HS-5 (cell line): ENCODE data around the gene FAM111B.
"Not testable (repeated sequence)": the region's sequence is repeated elsewhere in the genome, so short reads cannot be mapped to it uniquely, and the experiment has no call there.

Source experiments
- DNase-seq: peaks from one replicate; pipeline ENCODE4 v3.0.0-alpha.2; 2012; ENCODE audit warnings: low read depth

The FAM111B gene

DNA sequence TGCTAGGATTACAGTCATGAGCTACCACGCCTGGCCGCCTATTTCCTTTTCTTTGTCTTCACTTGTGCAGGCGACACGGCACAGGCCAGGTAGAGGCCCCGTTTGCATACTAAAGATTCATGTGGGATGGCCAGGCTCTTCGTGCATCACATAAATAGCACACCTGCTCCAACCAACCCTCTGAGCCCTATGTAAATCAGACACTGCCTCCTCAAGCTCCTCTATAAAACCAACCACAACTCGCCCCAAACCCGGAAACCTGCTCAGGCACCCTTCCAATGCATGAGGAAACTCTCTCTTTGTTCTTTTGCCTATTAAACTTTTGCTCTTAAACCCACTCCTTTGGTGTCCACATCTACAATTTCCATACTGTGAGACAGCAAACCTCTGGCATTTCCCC, 9.1 kb upstream of the FAM111B start:
- DNase-seq, result not testable (repeated sequence)

DNA sequence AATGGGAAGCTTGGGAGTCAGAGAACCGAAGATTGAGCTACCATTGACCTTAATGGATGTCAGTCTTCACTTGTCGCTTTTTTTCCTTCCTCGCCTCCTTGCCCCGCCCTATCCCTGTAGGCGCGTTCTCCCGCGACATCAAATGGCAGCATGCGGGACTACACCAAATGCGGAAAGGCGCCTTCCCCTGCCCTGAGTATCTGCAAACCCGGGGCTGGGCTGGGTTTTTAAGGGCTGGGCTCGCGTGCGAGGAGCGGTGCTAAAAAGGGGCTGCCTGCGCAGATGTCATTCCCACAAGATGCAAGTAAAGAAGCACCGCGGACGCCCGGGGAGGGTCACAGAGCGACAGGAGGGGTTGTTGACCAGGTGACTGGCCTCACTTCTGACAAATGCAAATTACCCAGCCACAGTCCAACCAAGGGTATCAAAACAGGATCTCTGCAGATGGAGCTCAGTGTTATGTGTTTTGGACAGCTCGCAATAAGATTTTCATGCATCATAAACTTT, 4.7 kb upstream of the FAM111B start:
- no peak for DNase-seq

GRCh38 chr11:59107721-59108120, 684 bp downstream of the FAM111B start:
- not testable (repeated sequence) for DNase-seq

DNA sequence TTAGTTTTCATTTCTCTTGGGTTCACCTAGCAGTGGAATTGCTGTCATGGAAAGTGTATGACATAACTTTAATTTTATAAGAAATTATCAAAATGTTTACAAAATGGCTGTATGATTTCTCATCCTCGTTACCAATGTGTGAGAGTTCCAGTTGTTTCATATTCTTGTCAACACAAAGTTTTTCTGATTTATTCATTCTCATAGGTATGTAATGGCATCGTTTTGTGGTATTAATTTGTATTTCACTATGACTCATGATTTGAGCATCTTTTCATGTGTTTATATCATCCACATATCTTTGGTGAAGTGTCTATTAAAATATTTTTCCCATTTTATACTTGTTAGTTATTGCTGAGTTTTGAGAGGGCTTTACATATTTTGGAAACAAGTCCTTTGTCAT, 5.5 kb downstream of the FAM111B start:
- DNase-seq, result peak; percentile 24

GRCh38 chr11:59114344-59114743, 7.3 kb downstream of the FAM111B start:
- no peak for DNase-seq

- DNase-seq, result no peak
Observed at GRCh38 chr11:59115553-59115952, 8.5 kb downstream of the FAM111B start.

GRCh38 chr11:59117774-59118173, 10.7 kb downstream of the FAM111B start:
- DNase-seq, result no peak

DNA sequence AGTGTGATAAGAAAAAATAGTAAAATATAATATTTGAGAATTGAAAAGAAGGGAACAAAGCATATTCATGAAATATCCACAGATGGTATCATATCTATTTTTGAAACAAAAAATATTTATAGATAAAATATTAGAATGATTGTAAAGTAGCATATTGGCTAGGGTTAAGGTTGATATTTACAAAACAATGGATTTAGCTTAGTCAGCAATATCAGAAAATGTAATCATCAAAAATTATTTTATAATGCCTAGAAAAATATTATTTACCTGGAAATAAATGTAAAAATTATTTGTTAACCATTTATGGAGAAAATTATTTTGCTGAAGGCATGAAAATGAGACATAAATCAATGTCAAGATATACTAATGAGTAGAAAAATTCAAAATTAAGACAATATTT, 12.8 kb downstream of the FAM111B start:
- no peak for DNase-seq

DNA sequence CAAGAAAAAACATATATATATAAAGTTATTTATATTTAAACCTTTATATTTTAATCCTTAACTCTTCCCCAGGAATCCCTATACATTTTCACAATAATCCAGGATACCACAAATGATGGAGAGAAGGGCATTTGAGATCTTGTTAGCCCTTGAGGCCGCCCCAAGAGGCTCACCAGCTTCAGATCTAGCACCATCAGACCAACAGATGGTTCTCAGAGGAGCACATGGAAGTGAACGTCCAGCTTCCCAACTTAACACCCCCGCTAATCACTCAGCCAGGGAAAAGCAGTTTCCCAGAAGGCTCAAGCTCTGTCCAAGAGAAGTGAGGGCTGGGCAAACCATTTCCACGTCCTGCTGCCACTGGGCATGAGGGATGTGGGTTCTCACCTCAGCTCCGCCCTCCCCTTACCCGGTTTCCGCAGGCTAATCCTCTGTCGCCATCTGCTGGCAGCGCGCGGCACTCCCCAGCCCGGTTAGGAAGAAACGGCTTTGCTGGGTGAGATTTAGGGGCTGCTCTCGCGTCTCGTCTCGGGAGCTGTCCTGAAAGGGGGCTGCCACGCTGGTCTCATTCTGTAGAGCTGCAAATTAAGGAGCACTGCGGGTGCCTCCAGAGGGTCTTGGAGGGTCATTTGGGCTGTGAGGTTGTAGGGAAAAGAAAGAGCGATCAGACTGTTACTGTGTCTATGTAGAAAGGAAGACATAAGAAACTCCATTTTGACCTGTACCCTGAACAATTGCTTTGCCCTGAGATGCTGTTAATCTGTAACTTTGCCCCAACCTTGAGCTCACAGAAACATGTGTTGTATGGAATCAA, 28.8 kb downstream of the FAM111B start:
- DNase-seq, result no peak

GRCh38 chr11:59136551-59136950, 29.5 kb downstream of the FAM111B start:
- DNase-seq, result not testable (repeated sequence)

GRCh38 chr11:59137190-59137589, 30.2 kb downstream of the FAM111B start:
- DNase-seq, result no peak

- DNase-seq, result no peak
Observed at GRCh38 chr11:59138643-59139042, 31.6 kb downstream of the FAM111B start.

DNA sequence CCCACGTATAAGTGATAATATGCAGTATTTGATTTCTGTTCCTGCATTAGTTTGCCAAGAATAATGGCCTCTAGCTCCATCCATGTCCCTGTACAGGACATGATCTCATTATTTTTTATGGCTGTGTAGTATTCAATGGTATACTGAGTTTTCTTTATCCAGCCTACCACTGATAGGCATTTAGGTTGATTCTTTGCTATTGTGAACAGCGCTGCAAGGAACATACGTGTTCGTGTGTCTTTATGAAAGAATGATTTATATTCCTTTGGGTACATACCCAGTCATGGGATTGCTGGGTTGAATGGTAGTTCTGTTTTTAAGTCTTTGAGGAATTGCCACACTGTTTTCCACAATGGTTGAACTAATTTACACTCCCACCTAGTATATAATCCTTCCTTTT, 34.2 kb downstream of the FAM111B start:
- no peak for DNase-seq

DNA sequence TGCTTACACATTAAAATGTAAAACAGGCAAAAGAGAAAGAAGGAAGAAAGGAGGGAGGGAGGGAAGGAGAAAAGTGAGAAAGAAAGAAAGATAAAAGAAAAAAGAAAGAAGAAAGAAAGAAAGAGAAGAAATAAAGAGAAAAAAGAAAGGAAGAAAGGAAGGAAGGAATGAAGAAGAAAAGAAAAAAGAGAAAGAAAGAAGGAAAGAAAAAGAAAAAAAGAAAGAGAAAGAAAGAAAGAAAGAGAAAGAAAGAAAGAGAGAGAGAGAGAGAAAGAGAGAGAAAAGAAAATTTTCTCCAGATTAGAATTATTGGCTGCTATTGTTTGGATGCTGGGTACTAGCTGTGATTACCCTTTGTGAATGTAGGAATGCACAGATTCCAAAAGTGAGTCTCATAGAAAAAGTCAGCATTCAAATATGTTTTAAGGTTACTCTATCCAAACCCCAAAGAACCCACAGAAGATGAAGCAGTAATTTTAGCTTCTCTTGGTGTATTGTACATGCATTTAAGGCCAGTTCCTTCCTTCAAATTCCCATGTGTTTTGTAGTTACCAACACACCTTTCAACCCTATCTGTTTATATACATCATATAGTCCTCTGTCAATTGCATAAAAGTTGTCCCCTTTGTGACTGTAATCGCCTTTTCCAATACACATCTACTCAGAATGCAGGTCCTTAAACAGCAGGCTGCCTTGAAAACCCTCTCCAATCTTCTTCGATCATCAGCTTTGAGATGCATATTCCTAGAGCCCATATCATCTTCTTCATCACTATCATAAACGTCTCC, 34.8 kb downstream of the FAM111B start:
- DNase-seq, result peak; percentile 57

DNA sequence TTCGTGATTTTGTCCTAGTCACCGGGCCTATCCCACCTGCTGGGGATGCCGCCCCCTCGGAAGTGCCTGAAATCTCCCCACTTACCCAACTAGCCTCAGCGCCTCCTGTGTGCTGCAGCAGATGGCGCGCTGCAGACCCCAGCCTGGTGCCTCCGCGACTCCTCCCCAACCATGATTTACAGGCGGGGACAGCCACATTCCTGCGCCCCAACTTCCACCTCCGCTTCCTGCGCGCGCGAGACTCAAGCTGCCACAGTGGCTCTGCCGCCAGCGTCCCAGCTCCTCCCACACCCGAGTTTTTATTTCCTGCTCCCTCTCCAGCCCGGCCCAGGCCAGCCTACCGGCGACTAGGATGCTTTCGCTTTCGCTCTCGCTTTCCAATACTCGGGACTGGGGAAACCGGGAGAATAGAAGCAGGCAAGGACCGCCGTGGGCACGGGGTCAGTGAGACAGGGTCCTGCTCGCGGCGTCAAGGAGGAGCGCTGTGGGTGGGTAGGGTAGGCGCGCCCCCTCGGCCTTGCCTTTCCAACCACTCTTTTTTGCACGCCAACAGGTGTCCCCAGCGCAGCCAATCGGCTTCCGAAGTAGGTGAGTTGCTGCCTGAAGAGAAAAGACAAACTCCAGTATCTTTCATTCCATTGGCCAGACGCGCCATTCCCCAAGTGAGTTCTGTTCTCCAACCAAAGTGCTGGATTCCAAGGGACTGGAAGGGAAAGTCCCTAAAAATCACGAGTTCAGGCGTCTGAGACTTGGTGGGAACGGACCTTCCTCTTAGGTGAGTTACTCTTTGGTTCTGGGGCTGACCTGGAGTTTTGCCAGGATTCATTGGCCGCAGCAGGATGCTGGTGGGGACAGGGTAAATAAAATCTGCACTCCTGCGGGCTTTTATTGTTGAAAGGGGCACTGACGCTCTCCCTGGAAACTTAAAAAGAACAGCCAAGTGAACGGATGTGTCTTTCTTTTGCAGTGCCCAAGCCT, 35.8 kb downstream of the FAM111B start, which contains the start of gene FAM111A:
Gene FAM111A, plus strand, starts transcription at position 327 of the 978 bp plus-strand sequence. CDS start 6,017 bp downstream, outside the sequence.
- DNase-seq, result peak; percentile 69

GRCh38 chr11:59144096-59144495, 37.1 kb downstream of the FAM111B start:
- DNase-seq, result no peak

DNA sequence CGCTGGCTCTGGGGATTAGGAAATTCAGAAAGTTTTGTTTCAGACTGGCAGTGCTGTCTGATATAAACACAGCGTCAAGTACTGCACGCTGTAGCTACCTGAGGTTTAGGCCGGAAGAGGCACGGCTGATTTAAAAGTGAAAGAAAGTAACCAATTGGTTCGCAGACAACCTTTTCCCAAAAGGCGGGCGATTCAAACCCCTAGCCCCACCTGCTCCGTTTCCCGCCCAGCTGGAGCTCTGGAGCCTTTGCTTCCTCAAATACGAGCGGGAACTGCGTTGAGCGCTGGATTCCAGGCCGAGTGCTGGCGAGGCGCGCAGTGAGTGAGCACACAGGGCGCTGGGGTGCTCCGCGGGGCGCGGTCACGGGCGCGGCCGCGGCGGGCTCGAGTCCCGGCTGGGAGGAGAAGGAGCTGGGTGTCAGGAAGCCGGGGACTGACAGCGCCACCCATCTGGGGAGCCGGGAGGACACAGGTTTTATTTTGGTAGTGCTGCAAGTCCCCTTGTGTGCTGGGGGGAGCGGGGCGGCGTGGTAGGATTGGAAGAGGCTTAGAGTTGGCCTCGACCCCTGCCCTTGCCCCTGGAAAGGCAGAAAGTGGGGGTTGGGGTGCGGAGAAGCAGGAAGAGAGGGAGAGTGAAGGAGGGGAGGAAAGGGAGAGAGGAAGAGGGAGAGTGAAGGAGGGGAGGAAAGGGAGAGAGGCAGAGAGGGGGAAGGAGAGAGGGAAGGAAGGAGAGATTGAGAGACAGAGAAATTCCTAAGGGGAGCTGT, 37.7 kb downstream of the FAM111B start:
- peak; percentile 74 for DNase-seq

DNA sequence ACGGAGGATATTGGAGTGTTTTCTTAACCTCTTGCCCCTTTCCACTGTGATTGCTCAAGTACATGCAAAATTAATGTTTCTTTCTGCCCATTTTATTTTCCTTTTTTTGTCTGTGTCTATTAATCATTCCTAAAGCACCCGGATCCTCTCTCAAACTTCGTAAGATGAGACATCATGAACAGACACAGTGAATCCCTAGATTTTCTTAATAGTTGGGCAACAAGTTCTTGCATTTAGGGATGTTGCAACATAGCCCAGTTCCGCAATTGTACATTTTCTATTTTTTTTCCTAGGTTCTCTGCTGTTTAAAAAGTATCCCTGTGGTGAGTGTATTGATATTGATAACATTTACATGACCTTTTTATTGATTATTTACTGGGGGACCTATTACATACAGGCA, 38.5 kb downstream of the FAM111B start:
- DNase-seq, result no peak

- DNase-seq, result no peak
Observed at GRCh38 chr11:59151761-59152160, 44.7 kb downstream of the FAM111B start.

- DNase-seq, result no peak
Observed at GRCh38 chr11:59152312-59152951, 45.4 kb downstream of the FAM111B start.
